Activated CD4-positive, alpha-beta T cell treated with anti-CD3 and anti-CD28 coated beads, Interleukin-2, amount 10 ng/mL, durations not matched to agents 7 days and 5 days (primary cell): ENCODE data around the gene PLA2G4F. TPM values are rescaled to one million over a fixed set of nuclear protein-coding genes. Genes with fewer than 3 reads are reported as not detected.

Experiments used
- CTCF ChIA-PET: fragments of 350-600 bp; sonication (Branson Sonifier 250); formaldehyde crosslinking; loops from one replicate; lab custom pipeline; 2021; ENCODE audit warnings: antibody characterized with exemption; lab: Charles Lee
- POLR2A ChIA-PET: fragments of 350-600 bp; sonication (Branson Sonifier 250); formaldehyde crosslinking; loops from one replicate; lab custom pipeline; 2021; ENCODE audit warnings: antibody characterized with exemption; lab: Charles Lee
- DNase-seq: peaks from one replicate; pipeline ENCODE4 v3.0.0-alpha.2; 2020
- H3K27ac Mint-ChIP-seq: one replicate; pipeline ENCODE4 v1.8.0; 2021; ENCODE audit warnings: mild to moderate bottlenecking, moderate library complexity, mixed read lengths
- H3K27me3 Mint-ChIP-seq: one replicate; pipeline ENCODE4 v1.8.0; 2021; ENCODE audit warnings: mixed read lengths
- H3K36me3 Mint-ChIP-seq: one replicate; pipeline ENCODE4 v1.8.0; 2021; ENCODE audit warnings: low read depth, mixed read lengths
- H3K4me1 Mint-ChIP-seq: one replicate; pipeline ENCODE4 v1.8.0; 2021; ENCODE audit warnings: mixed read lengths
- H3K4me3 Mint-ChIP-seq: one replicate; pipeline ENCODE4 v1.8.0; 2021; ENCODE audit warnings: mild to moderate bottlenecking, moderate library complexity, mixed read lengths
- H3K9me3 Mint-ChIP-seq: one replicate; pipeline ENCODE4 v1.8.0; 2021; ENCODE audit warnings: mixed read lengths
- total RNA-seq, 2 experiments: library from RNA; stranded (reverse); gene quantifications; one replicate each; pipeline ENCODE4 v1.2.3, GENCODE V29; 2021

PLA2G4F gene
- total RNA-seq, 2 experiments from 2014 or later, result not detected

DNA sequence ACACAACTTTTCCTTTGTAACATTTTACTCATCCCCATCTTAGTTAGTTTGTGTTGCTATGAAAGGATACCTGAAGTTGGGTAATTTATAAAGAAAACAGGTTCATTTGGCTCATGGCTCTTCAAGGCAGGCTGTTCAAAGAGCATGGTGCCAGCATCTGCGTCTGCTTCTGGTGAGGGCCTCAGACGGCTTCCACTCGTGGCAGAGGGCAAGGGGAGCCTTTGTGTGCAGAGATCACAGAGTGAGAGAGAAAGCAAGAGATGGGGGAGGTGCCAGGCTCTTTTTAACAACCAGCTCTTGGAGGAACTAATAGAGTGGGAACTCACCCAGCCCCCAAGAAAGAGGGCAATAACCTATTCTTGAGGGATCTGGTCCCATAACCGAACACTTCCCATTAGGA lies 23.1 kb downstream of the PLA2G4F start:
- peaks cover 1% of the 10 kb centered on the region for H3K4me1 Mint-ChIP-seq
- no peak for DNase-seq
- no peaks in the 10 kb centered on the region for H3K9me3 Mint-ChIP-seq
- H3K4me3 Mint-ChIP-seq, result no peak overlapping the region
- H3K27ac Mint-ChIP-seq, result no peak overlapping the region
- H3K36me3 Mint-ChIP-seq, result no peaks in the 10 kb centered on the region
- peaks cover 9% of the 10 kb centered on the region for H3K27me3 Mint-ChIP-seq
- ChIA-PET CTCF (interaction anchor here (0.8 kb wide), 1 partner anchor 150 kb away, joined by 3 read pairs; no protein-coding TSS in a partner anchor), POLR2A (no interaction called here)

GRCh38 chr15:42131826-42132806 lies 24.3 kb downstream of the PLA2G4F start:
- Mint-ChIP-seq H3K9me3 (no peaks in the 10 kb centered on the region), H3K4me3 (no peak overlapping the region), H3K36me3 (no peaks in the 10 kb centered on the region), H3K27ac (no peak overlapping the region), H3K27me3 (peaks cover 15% of the 10 kb centered on the region), H3K4me1 (no peaks in the 10 kb centered on the region)
- no peak for DNase-seq
- CTCF ChIA-PET, result interaction anchor here (0.8 to 1.1 kb wide), 2 partner anchors 142 to 281 kb away, joined by 3 to 4 read pairs; no protein-coding TSS in a partner anchor
- POLR2A ChIA-PET, result interaction anchor here (0.9 kb wide), 1 partner anchor 24 kb away, joined by 3 read pairs; the partner anchor contains the start of gene PLA2G4F

DNA sequence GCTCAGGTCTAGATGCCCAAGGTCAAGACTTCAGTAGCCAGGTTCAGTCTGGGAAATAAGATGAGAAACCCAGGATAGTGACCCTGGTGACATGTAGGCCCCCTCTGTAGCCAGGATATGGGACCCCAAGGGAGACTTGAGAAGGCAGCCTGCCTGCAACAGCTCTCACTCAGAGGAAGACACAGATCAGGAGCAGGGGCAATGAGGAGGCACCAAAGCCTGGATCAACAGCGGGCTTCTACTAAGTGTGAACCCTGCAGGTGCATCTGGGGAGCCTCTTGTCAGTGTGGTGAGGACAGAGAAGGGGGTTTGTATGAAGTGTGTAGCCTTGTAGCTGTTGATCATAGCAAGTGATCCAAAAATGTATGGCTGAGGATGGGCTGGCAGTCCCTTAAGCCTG lies 25.4 kb downstream of the PLA2G4F start:
- peaks cover 15% of the 10 kb centered on the region for H3K27me3 Mint-ChIP-seq
- DNase-seq, result no peak
- POLR2A ChIA-PET, result no interaction called here
- H3K27ac Mint-ChIP-seq, result no peak overlapping the region
- no peaks in the 10 kb centered on the region for H3K9me3 Mint-ChIP-seq
- CTCF ChIA-PET, result interaction anchor here (0.8 to 1.9 kb wide), 3 partner anchors 12 to 68 kb away, joined by 3 to 5 read pairs (median 3); partner anchors contain the start of gene PLA2G4D
- H3K4me1 Mint-ChIP-seq, result no peaks in the 10 kb centered on the region
- no peak overlapping the region for H3K4me3 Mint-ChIP-seq
- no peaks in the 10 kb centered on the region for H3K36me3 Mint-ChIP-seq

- no peak for DNase-seq
- H3K9me3 Mint-ChIP-seq, result no peaks in the 10 kb centered on the region
- no peak overlapping the region for H3K27ac Mint-ChIP-seq
- no peak overlapping the region for H3K4me3 Mint-ChIP-seq
- H3K4me1 Mint-ChIP-seq, result no peaks in the 10 kb centered on the region
- ChIA-PET POLR2A (no interaction called here), CTCF (interaction anchor here (0.8 to 1.9 kb wide), 3 partner anchors 12 to 68 kb away, joined by 3 to 5 read pairs (median 3); partner anchors contain the start of gene PLA2G4D)
- H3K36me3 Mint-ChIP-seq, result no peaks in the 10 kb centered on the region
- peaks cover 17% of the 10 kb centered on the region for H3K27me3 Mint-ChIP-seq
These were observed 26.0 kb downstream of the PLA2G4F start for GRCh38 chr15:42130246-42130986.

DNA sequence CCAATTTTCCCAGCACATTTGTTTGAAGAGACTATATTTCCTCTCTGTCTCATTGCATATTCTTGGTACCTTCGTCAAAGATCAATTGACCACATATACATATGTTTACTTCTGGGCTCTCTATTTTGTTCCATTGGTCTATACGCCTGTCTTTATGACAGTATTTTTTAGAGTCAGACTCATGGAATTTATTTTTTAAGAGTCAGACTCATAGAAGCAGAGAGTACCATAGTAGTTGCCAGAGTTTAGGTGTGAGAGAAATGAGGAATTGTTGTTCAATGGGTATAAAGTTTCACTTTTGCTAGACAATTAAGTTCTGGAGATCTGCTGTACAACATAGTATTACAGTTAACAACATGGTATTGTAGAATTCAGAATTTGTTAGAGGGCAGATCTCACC lies 27.1 kb downstream of the PLA2G4F start:
- H3K4me3 Mint-ChIP-seq, result no peak overlapping the region
- CTCF ChIA-PET, result no interaction called here
- H3K36me3 Mint-ChIP-seq, result no peaks in the 10 kb centered on the region
- no peaks in the 10 kb centered on the region for H3K9me3 Mint-ChIP-seq
- no peaks in the 10 kb centered on the region for H3K4me1 Mint-ChIP-seq
- H3K27me3 Mint-ChIP-seq, result peaks cover 24% of the 10 kb centered on the region
- H3K27ac Mint-ChIP-seq, result no peak overlapping the region
- POLR2A ChIA-PET, result no interaction called here
- no peak for DNase-seq

DNA sequence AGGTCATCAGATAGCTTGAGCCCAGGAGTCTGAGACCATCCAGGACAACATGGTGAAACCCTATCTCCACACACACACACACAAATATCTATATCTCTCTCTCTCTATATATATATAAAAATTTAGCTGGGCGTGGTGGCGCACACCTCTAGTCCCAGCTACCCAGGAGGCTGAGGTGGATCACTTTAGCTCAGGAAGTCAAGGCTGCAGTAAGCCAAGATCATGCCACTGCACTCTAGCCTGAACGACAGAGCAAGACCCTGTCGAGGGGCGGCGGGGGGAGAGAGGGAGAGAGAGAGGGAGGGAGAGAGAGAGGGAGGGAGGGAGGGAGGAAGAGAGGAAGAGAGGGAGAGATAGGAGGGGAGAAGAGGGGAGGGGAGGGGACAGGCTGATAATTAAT lies 28.0 kb downstream of the PLA2G4F start:
- CTCF ChIA-PET, result no interaction called here
- Mint-ChIP-seq H3K4me3 (no peak overlapping the region), H3K36me3 (no peaks in the 10 kb centered on the region), H3K27ac (no peak overlapping the region), H3K4me1 (no peaks in the 10 kb centered on the region), H3K27me3 (peaks cover 28% of the 10 kb centered on the region), H3K9me3 (no peaks in the 10 kb centered on the region)
- no peak for DNase-seq
- POLR2A ChIA-PET, result no interaction called here

DNA sequence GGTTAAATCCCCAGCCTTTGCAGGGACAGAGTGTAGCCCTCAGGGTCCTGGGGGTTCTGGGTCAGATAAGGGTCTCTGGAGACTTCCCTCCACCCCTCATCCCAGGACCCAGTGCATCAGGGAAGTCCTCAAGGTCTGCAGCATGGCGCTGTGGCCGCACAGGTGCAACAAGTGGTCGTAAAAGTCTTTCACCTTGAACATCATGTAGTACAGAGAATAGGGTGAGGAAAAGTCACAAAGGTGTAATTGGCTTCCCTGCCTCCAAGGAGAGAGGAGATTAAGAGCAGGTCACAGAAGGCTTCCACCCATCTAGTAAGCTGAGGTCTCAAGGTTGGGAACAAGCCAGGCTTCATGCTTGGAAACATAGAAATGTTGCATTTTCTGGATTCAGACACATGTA lies 32.9 kb downstream of the PLA2G4F start:
- POLR2A ChIA-PET, result no interaction called here
- H3K36me3 Mint-ChIP-seq, result no peaks in the 10 kb centered on the region
- CTCF ChIA-PET, result interaction anchor here (0.6 to 1.0 kb wide), 2 partner anchors 20 to 257 kb away, joined by 3 read pairs; no protein-coding TSS in a partner anchor

GRCh38 chr15:42121682-42122081 lies 34.8 kb downstream of the PLA2G4F start:
- no peak for DNase-seq
- H3K9me3 Mint-ChIP-seq, result no peaks in the 10 kb centered on the region
- ChIA-PET POLR2A (no interaction called here), CTCF (interaction anchor here (2.6 kb wide), 1 partner anchor 10 kb away, joined by 7 read pairs; no protein-coding TSS in a partner anchor)
- no peak overlapping the region for H3K4me3 Mint-ChIP-seq
- H3K27ac Mint-ChIP-seq, result no peak overlapping the region
- peaks cover 5% of the 10 kb centered on the region for H3K4me1 Mint-ChIP-seq
- no peaks in the 10 kb centered on the region for H3K36me3 Mint-ChIP-seq
- H3K27me3 Mint-ChIP-seq, result peaks cover 17% of the 10 kb centered on the region

More for the DNA sequence above, 32.9 kb downstream of the PLA2G4F start:
- no peaks in the 10 kb centered on the region for H3K9me3 Mint-ChIP-seq
- peaks cover 5% of the 10 kb centered on the region for H3K4me1 Mint-ChIP-seq
- DNase-seq, result no peak
- H3K4me3 Mint-ChIP-seq, result no peak overlapping the region
- H3K27ac Mint-ChIP-seq, result no peak overlapping the region
- H3K27me3 Mint-ChIP-seq, result peaks cover 23% of the 10 kb centered on the region

GRCh38 chr15:42121021-42121420 lies 35.4 kb downstream of the PLA2G4F start:
- no peak overlapping the region for H3K4me3 Mint-ChIP-seq

GRCh38 chr15:42120285-42120684 lies 36.2 kb downstream of the PLA2G4F start:
- ChIA-PET POLR2A (no interaction called here), CTCF (interaction anchor here (1.0 to 2.6 kb wide), 2 partner anchors 8 to 13 kb away, joined by 4 to 7 read pairs; no protein-coding TSS in a partner anchor)
- no peaks in the 10 kb centered on the region for H3K36me3 Mint-ChIP-seq
- no peak overlapping the region for H3K4me3 Mint-ChIP-seq
- DNase-seq, result no peak
- H3K9me3 Mint-ChIP-seq, result no peaks in the 10 kb centered on the region
- H3K27ac Mint-ChIP-seq, result no peak overlapping the region
- H3K4me1 Mint-ChIP-seq, result peaks cover 5% of the 10 kb centered on the region
- H3K27me3 Mint-ChIP-seq, result peaks cover 17% of the 10 kb centered on the region

More at GRCh38 chr15:42121021-42121420, 35.4 kb downstream of the PLA2G4F start:
- Mint-ChIP-seq H3K36me3 (no peaks in the 10 kb centered on the region), H3K27ac (no peak overlapping the region), H3K4me1 (peaks cover 5% of the 10 kb centered on the region), H3K27me3 (peaks cover 17% of the 10 kb centered on the region), H3K9me3 (no peaks in the 10 kb centered on the region)
- ChIA-PET POLR2A (no interaction called here), CTCF (interaction anchor here (2.6 kb wide), 1 partner anchor 9 kb away, joined by 7 read pairs; no protein-coding TSS in a partner anchor)
- DNase-seq, result no peak

GRCh38 chr15:42119446-42119760 lies 37.0 kb downstream of the PLA2G4F start:
- H3K9me3 Mint-ChIP-seq, result no peaks in the 10 kb centered on the region
- H3K36me3 Mint-ChIP-seq, result no peaks in the 10 kb centered on the region
- ChIA-PET POLR2A (no interaction called here), CTCF (interaction anchor here (1.2 kb wide), 1 partner anchor 12 kb away, joined by 4 read pairs; no protein-coding TSS in a partner anchor)
- no peak overlapping the region for H3K27ac Mint-ChIP-seq
- peaks cover 18% of the 10 kb centered on the region for H3K27me3 Mint-ChIP-seq
- no peak overlapping the region for H3K4me3 Mint-ChIP-seq
- DNase-seq, result no peak
- peaks cover 5% of the 10 kb centered on the region for H3K4me1 Mint-ChIP-seq

GRCh38 chr15:42118650-42119445 lies 37.6 kb downstream of the PLA2G4F start:
- Mint-ChIP-seq H3K9me3 (no peaks in the 10 kb centered on the region), H3K27me3 (peaks cover 15% of the 10 kb centered on the region), H3K4me3 (no peak overlapping the region), H3K27ac (no peak overlapping the region), H3K36me3 (no peaks in the 10 kb centered on the region), H3K4me1 (peaks cover 5% of the 10 kb centered on the region)
- CTCF ChIA-PET, result interaction anchor here (0.8 to 1.2 kb wide), 2 partner anchors 12 to 35 kb away, joined by 3 to 4 read pairs; no protein-coding TSS in a partner anchor
- no peak for DNase-seq
- POLR2A ChIA-PET, result interaction anchor here (0.5 kb wide), 1 partner anchor 1374 kb away, joined by 5 read pairs; the partner anchor contains the start of gene TP53BP1
